GM18508 (cell line): Measurements from ENCODE around the gene NPTX2.
"Not testable (repeated sequence)": the region's sequence is repeated elsewhere in the genome, so short reads cannot be mapped to it uniquely, and the experiment has no call there.

Source experiments
- ATAC-seq: cut with Tn5 transposase; IDR thresholded peaks from one replicate; pipeline ENCODE4 v1.9.1; 2021; ENCODE audit warnings: moderate number of reproducible peaks; ENCODE audit not compliant: insufficient read depth, unreplicated experiment

The NPTX2 gene

DNA sequence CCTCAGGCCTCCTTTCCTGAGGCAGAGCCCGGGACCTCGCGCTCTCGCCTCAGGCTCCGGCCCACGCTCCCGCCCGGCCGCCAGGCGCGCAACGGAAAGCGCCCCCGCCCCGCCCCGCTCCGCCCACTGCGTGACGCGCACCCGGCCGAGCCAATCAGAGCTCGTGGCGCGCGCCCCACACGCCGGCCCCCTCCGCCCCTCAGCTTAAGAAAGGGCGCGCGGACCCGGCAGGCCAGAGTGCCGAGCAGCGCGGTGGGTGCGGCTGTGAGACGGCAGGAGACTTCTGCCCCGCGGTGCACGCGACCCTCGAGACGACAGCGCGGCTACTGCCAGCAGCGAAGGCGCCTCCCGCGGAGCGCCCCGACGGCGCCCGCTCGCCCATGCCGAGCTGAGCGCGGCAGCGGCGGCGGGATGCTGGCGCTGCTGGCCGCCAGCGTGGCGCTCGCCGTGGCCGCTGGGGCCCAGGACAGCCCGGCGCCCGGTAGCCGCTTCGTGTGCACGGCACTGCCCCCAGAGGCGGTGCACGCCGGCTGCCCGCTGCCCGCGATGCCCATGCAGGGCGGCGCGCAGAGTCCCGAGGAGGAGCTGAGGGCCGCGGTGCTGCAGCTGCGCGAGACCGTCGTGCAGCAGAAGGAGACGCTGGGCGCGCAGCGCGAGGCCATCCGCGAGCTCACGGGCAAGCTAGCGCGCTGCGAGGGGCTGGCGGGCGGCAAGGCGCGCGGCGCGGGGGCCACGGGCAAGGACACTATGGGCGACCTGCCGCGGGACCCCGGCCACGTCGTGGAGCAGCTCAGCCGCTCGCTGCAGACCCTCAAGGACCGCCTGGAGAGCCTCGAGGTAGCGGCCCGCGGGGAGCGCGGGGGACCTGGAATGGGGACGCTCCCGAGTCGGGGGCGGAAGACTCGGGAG is at the start of gene NPTX2:
TSS of gene NPTX2 (plus strand) at position 235 of the 909 bp plus-strand sequence. CDS start at position 412, 177 bp downstream.
- no peak for ATAC-seq

DNA sequence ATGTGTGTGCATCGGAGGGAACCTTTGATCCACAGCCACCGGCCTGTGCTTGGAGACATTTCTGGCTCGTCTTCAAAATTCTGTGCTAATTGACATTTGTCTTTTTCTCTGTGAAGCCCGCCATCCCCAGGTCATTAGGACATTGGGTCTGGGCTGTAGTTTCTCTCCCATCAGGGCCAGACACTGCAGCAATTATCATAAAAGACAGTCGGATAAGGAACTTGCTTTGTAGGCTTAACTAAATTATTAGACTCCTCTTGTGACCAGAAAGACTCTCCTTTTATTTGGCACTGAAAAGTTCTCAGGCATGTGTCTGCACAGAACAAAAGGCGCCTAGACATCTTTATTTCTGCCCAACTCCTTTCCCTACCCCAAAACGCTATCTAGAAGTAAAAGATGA is 49.1 kb upstream of the NPTX2 start:
- no peak for ATAC-seq

- no peak for ATAC-seq
Observed at GRCh38 chr7:98568891-98569290, 48.2 kb upstream of the NPTX2 start.

GRCh38 chr7:98569691-98570337 is 47.3 kb upstream of the NPTX2 start:
- ATAC-seq, result no peak

DNA sequence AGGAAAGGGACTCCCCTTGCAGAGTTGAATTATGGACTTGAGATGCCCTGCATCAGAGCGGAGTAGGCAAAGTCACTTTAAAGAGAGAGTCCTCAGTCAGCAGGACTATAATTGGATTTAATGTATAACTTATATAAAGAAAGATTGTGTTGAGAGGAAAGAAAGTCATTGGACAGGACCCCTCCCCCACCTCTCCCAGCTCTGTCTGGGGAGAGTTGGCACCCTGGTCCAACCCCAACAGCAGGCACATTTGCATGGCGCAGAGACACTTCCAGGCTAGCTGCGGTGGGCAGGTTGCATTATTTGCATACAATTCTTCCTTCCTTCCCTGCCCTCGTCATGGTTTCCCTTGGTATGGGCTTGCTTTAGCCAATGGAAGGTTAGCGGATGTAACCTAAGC is 46.1 kb upstream of the NPTX2 start:
- no peak for ATAC-seq

DNA sequence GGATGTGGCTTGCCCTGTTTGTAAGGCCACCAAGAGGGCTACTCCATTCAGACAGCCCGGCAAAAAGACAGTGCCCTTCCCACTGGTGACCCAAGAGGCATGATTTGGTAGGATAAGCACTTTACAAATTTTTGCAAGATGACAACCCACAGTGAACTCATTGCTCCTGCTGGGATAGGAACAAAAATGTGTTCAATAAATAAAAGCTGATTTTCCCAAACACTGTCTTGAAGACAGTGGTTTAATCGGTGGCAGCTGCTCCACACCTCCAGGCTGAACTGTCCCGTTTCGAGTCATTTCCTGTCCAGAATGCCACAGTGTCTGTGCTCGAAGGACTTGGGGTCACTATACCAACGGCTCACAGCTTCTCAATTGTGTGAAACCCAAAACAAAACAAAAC is 45.1 kb upstream of the NPTX2 start:
- no peak for ATAC-seq

- not testable (repeated sequence) for ATAC-seq
Observed at GRCh38 chr7:98572716-98573115, 44.4 kb upstream of the NPTX2 start.

- ATAC-seq, result no peak
Observed at GRCh38 chr7:98573816-98574215, 43.3 kb upstream of the NPTX2 start.

DNA sequence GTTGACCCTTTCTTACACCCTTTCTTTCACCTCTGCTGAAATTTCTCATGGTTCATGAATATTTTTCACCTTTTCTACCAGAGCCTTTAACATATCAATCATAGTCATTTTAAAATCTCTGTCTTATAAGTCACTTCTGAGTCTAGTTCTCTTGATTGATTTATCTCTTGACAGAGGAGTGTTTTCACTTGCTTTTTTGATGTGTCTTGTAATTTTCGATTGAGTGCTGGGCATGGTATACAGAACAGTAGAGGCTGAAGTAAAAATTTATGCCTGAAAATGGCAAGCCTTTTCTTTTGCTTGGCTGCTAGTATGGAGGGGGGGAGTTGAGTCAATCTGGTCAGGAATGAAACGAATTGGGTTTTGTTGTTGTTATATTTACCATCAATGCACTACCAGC is 41.2 kb upstream of the NPTX2 start:
- ATAC-seq, result no peak

DNA sequence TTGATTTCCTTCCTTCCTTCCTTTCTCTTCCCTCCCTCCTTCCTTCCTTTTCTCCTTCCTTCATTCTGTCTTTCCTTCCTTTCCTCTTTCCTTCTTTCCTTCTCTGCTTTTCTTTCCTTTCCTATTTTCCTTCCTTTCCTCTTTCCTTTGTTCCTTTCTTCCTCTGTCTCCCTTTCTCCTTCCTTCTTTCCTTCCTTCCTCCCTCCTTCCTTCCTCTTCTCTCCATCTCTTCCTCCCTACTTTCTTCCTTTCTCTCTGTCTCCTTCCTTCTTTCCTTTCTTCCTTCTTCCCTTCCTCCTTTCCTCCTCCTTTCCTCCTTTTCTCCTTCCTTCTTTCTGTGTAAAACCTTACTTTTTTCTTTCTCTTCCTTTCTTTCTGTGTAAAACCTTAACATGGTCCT is 32.3 kb upstream of the NPTX2 start:
- no peak for ATAC-seq

GRCh38 chr7:98591926-98592325 is 25.2 kb upstream of the NPTX2 start:
- ATAC-seq, result no peak

GRCh38 chr7:98594348-98594747 is 22.7 kb upstream of the NPTX2 start:
- ATAC-seq, result no peak

DNA sequence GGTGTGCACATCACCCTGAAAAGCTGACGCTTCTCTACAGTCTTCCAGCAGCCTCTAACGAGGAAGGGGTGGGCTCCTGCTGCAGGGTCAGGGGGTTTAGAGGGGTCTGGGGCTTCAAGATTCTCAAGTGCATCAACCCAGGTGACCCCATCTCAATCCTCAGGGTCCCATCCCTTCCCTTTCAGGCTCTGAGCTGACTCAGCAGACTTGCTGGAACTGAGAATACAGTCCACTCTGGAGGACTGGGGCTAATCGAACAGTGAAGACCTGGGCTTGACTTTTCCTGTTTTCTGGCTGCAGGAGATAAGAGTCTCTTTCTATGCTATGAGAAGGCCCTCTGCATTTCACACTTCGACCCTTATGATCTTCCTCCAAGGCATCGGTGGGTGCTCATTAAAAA is 22.3 kb upstream of the NPTX2 start:
- no peak for ATAC-seq

DNA sequence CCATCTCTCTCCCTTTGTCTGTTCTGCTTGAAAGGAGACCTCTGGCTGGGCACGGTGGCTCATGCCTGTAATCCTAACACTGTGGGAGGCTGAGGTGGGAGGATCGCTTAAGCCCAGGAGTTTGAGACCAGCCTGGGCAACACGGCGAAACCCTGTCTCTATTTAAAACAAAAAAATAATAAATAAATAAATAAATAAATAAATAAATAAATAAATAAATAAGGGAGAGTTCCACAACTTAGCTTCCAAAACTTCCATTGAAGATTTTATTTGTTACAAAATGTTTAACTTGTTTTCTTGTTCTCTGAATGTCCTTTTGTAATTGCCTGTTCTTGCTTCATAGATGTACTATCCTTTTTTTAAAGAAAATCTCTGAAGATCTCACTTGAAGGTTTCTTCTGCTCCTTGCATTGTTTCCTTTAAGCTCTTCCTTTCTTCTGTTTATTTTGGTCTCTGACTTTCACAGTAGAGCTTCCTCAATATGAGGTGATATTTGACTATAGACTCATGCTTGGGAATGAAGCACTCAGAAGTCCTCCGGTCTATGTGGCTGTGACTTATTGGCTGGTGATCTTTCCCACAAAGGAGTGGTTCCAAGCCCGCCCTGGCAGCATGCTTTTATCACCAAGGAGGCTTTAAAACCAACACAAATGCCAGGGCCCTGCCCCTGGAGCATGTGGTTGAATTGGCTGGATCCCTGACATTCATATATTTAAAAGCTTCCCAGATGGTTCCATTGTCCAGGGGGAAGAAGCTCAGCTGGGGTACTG is 18.1 kb upstream of the NPTX2 start:
- ATAC-seq, result no peak

GRCh38 chr7:98599886-98600285 is 17.2 kb upstream of the NPTX2 start:
- no peak for ATAC-seq

- no peak for ATAC-seq
Observed at GRCh38 chr7:98602755-98603398, 14.2 kb upstream of the NPTX2 start.

DNA sequence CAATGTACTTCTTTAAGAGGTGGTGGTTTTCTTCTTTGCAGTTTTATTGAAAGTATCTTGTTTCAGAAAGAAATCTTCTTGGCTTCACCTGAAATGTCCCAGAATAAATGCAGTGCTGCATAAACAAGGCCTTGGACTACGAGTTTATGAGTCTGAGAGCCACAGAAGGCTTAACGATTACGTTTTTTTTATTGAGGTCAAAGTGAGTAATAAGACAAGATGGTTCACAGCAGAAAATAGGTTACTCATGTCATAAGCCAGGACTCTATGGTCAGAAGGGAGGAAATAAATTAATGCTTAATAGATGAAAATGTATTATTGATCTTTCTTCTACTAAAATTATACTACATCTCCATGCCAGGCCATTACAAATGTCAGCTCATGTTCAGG is 13.7 kb upstream of the NPTX2 start:
- ATAC-seq, result no peak

GRCh38 chr7:98613601-98614425 is 3.3 kb upstream of the NPTX2 start:
- ATAC-seq, result no peak

DNA sequence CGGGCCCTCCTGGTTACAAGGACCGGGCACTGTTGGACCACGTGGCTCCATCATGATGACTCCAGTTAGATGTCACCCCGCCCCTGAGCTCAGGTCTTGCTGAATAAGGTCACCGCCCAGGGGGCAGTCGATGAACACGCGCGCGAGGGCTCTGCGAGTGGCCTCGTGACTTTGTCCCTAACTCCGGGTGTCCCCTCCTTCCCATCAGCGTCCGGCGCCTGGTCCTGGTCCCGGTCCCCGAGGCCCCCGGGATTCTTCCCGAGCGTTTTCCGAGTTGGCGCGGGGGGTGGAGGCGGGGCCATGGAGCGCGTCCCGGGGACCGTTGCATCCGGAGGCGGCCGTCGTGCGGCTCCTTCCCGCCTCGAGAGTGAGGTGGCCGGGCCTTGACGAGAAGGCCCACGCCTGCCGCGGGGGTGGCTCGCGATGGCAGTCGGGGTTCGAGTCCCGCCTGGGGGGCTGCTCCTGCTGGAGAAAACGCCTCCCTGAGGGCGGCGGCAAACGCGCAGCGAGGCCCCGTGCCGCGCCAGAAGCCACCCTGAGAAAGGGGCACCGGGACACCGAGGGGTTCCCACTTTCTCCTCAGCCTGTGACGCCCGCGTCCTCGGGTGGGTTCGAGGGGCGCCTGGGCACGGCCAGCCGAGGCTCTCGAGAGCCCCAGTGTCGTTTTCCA is 569 bp upstream of the NPTX2 start:
- ATAC-seq, result no peak
